GM19324 (cell line): ENCODE measurements around the gene WFIKKN1.

Experiments
- ATAC-seq: cut with Tn5 transposase; IDR thresholded peaks from one replicate; pipeline ENCODE4 v1.9.1; 2021; ENCODE audit warnings: mild to moderate bottlenecking, moderate library complexity; ENCODE audit not compliant: unreplicated experiment, low FRiP score

Gene WFIKKN1

DNA sequence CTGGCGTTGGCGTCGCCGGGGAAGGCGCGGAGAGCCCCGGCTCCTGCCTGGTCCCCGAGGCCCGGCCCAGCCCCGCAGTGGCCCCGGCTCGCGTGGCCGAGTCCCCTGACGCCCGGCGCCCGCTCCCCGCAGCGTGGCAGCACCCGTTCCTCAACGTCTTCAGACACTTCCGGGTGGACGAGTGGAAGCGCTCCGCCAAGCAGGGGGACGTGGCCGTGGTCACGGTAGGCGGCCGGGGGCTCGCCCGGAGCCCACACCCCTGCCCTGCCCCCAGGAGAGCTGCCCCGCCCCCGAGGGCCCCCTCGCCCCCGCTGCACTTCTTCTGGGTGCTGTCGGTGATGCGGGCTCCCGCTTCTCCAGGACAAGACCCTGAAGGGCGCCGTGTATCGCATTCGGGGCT is 18.8 kb downstream of the WFIKKN1 start:
- ATAC-seq, result peak; percentile 1

DNA sequence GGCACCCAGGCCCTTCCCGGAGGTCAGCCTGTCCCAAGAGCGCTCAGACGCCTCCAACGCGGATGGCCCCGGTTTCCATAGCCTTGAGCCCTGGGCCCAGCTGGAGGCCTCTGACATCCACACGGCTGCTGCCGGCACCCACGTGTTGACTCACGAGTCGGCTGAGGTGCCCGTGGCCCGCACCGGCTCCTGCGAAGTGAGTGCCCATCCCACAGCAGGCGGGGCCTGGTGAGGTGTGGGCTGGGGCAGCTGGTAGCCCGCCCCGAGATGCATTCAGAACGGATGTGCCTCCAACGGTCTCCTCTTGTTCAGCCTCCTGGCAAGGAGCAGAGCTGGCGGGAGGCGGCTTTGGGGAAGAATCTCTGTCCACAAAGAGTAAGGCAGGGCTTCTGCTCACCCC is 21.1 kb downstream of the WFIKKN1 start:
- ATAC-seq, result no peak

- ATAC-seq, result no peak
Observed at GRCh38 chr16:652454-653305, 21.9 kb downstream of the WFIKKN1 start.

DNA sequence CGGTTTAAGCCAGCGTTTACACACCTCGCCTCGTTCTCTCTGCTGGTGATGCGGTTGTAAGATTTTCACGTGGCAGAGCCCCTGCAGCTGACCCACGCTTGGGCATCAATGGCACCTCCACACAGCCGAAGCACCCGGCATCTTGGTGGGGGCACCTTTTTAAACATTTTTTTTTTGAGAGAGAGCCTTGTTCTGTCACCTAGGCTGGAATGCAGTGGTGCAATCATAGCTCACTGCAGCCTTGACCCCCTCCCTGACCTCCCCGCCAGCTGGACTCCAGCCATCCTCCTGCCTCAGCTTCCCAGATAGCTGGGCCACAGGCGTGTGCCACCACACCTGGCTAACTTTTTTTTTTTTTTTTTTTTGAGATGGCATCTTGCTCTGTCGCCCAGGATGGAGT is 23.2 kb downstream of the WFIKKN1 start:
- ATAC-seq, result no peak

GRCh38 chr16:657487-657886 is 26.7 kb downstream of the WFIKKN1 start:
- ATAC-seq, result no peak

DNA sequence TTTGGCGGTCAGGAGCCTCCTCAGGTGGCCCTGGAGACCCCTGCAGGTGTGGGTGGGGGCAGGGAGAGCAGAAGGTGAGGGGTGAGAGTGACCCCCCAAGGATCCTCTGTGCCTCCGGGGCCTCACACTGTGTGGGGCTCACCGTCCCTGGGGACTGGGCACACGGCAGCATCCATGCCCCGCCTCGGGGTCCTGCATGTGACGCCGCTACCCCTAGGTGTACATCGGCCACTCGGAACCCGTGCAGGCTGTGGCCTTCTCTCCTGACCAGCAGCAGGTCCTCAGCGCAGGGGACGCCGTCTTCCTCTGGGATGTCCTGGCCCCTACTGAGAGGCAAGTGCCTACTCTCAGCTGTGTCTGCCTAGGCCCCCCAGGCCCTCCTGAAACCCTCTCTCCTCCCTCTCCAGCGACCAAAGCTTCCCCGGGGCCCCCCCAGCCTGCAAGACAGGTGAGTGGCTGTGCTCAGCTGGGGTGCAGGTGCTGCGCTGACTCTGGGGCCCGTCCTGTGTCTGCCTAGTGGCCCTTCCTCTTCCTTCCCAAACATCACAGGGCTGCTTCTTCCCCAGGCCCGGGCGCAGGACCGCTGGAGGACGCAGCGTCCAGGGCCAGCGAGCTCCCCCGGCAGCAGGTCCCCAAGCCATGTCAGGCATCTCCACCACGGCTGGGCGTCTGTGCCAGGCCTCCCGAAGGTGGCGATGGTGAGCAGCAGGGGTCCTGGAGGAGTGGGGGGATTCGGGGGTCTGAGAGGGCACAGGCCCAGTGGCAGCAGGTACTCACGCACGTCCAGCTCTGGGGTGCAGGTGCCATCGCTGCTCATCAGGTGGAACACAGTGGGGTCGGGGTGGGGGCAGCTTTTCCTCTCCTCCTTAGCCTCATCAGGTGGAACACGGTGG is 28.1 kb downstream of the WFIKKN1 start:
- no peak for ATAC-seq

GRCh38 chr16:659618-660017 is 28.8 kb downstream of the WFIKKN1 start:
- no peak for ATAC-seq

DNA sequence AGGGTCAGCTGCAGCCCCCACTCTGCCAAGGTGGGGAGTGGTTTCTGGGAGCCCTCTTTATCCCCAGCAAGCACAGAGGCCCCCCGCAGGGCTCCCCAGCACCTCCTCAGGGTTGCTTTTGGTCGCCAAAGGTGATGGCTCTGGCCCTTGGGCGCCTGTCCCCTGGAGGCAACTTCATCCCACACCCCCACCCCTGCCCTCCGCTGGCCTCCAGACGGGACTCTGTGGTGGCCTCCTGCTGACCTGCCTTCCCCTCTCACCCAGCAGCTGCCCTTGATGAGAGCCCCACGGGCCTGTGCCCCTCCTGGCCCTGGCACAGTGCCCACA is 29.3 kb downstream of the WFIKKN1 start:
- ATAC-seq, result no peak

DNA sequence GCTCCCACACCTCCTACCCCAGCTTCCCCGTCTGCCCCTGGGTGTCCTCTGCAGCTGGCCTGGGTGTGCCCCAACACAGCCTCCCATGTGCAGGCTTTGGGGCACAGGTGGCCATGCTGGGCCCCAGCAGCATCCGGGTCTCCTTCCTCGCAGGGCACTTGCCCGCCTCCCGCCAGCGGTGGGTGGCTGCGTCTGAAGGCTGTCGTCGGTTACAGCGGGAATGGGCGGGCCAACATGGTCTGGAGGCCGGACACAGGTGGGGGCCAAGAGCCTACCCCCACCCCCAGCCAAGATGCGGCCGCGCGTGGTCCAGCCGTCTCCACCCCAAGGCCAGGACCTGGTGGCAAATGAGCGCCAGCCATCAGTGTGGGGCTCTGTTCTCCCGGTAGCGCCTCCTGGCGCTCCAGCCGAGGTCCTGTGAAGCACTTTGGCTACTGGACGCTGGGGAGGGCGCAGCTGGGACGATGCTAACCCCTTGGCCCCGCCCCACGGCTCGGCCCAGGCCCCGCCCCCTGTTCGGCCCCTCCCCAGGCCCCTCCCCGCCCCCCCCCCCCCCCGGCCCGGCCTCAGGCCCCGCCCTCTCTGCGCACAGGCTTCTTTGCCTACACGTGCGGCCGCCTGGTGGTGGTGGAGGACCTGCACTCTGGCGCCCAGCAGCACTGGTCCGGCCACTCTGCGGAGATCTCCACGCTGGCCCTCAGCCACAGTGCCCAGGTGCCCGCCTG is 29.8 kb downstream of the WFIKKN1 start:
- ATAC-seq, result no peak

DNA sequence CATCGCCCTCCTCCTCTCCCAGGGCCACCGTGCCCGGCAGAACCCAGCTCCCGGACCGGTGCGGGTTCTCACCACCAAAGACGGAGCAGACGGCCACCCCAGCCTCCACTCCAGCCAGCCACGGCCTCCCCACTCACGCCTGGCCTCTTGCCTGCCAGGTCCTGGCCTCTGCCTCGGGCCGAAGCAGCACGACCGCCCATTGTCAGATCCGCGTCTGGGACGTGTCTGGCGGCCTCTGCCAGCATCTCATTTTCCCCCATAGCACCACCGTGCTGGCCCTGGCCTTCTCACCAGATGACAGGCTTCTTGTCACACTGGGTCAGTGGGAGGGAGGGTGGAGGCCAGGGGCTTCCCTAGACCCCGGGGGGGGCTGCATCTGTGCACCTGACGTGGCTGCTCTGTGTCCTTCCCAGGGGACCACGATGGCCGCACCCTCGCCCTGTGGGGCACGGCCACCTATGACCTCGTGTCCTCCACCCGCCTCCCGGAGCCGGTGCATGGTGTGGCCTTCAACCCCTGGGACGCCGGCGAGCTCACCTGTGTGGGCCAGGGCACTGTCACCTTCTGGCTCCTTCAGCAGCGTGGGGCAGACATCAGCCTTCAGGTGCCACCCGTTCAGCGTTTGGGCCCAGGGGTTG is 30.5 kb downstream of the WFIKKN1 start:
- no peak for ATAC-seq

- no peak for ATAC-seq
Observed at GRCh38 chr16:662095-662494, 31.3 kb downstream of the WFIKKN1 start.

GRCh38 chr16:662597-662996 is 31.8 kb downstream of the WFIKKN1 start:
- no peak for ATAC-seq

DNA sequence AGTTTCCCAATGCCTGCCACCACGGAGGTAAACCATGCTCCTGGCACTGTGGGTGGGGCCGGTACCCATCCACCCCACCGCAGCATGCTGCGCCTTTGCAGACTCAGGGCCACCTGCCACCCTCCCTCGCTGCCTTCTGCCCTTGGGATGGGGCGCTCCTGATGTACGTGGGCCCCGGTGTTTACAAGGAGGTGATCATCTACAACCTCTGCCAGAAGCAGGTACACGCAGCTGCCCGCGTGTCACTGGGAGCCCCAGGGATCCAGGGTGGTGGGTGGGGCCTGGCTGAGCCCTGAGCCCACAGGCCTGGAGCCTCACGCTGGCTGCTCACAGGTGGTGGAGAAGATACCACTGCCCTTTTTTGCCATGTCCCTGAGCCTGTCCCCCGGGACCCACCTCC is 35.8 kb downstream of the WFIKKN1 start:
- no peak for ATAC-seq

DNA sequence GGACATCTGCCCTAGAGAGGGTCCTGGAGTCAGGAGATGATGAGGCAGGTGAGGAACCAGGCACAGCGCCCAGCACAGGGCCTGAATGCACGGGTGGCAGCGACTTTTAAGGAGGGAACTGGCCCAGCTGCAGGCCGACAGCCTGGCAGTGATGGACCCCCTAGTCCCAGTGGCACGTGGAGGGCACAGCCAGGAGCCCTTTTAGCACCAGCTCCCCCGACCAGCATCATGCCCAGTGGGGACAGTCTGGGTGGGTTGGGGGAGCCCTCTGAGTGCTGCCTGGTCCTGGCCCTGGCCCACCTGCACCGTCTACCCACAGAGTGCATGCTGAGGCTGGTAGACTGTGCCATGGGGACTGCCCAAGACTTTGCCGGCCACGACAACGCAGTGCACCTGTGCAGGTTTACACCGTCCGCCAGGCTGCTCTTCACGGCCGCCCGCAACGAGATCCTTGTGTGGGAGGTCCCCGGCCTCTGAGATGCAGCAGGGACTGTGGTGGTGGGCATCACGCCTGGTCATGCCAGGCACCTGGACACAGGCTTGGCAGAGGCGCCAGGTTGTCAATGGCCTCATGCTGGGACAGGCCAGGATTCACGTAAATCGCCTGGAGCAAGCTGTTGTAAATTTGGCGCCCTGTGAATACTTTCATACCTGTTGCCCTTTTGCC is 36.5 kb downstream of the WFIKKN1 start:
- ATAC-seq, result no peak

DNA sequence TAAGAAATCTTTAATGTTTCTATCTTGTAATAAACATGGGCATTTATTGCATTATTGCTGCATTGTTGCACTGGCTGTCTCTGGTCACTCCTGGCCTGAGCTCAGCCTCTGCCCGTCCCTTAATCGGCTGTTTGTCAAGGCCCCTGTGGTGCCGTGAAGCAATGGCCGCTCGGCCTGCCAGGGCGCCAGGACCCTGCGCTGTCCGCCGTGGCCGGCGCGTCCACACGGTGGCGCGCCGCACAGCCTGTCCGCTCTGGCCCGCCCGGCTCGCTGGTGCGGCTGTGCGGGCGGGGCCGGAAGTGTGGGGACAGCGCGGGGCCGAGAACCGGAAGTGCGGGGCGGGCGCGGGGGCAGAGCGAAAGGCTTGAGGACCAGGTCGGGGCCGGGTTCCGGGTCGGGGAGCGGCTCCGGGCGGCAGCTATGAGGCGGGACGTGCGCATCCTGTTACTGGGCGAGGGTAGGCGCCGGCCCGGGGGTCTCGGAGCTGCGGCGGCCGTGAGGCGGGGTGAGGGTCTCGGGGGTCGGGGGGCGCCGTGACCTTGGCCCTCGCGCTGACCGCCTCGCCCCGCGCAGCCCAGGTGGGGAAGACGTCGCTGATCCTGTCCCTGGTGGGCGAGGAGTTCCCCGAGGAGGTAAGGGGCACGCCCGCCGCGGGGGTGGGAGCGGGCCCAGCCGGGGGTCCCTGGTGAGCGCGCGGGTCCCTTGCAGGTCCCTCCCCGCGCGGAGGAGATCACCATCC is 37.2 kb downstream of the WFIKKN1 start, which contains the start of gene RHOT2:
Gene RHOT2 (plus strand): TSS at position 353 of the 739 bp plus-strand sequence. CDS start 68 bp downstream, at position 421.
- peak; percentile 82 for ATAC-seq

DNA sequence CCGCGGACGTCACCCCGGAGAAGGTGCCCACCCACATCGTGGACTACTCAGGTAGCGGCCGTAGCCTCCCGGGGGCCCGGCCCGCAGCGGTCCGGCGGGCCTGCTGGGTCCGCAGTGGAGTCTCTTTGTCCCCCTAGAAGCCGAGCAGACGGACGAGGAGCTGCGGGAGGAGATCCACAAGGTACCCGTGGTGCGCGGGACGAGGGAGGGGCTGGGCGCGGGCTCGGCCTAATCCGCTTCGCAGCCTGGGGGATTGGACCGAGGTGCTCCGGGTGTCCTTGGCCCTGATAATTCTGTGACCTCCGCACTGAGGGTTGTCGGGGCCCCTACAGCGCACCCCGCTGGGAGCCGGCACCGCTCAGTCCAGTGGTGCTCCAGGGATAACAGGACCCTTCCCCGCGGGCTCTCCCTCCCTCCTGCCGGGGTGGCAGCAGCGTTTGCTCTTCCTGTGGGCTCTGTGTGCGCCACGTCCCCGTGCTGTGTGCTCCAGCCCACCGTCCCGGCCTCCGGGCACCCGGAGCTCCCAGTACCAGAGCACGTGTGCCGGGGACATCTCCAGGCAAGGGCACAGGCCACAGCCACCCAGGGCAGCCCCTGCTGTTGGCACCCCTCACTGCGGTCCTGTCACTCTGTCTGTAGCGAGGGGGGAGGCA is 37.9 kb downstream of the WFIKKN1 start:
- ATAC-seq, result peak; percentile 12

GRCh38 chr16:669666-670065 is 38.9 kb downstream of the WFIKKN1 start:
- no peak for ATAC-seq

GRCh38 chr16:670485-671352 is 39.9 kb downstream of the WFIKKN1 start:
- ATAC-seq, result no peak
